MM.1S (cell line): Measurements from ENCODE around the gene FAM163A.

Source experiments
- DNase-seq: peaks from one replicate; pipeline ENCODE4 v3.0.0-alpha.2; 2015
- H2AFZ ChIP-seq: fragments of 300-600 bp; sonication (generic); 2 replicates; pipeline ENCODE4 v1.6.0; 2016; ENCODE audit warnings: antibody characterized with exemption, low read length
- H3F3A ChIP-seq: fragments of 300-600 bp; sonication (generic); 2 replicates; pipeline ENCODE4 v1.6.1; 2016; ENCODE audit warnings: mild to moderate bottlenecking, antibody characterized with exemption, low read length, moderate library complexity, mixed read lengths; ENCODE audit not compliant: insufficient read depth
- H3K27ac ChIP-seq: fragments of 300-600 bp; sonication (generic); 2 replicates; pipeline ENCODE4 v1.5.1; 2016; ENCODE audit warnings: mild to moderate bottlenecking, low read length
- H3K27me3 ChIP-seq: fragments of 300-600 bp; sonication (generic); replicated peaks from 2 replicates; pipeline ENCODE4 v1.6.0; 2016; ENCODE audit warnings: low read length; ENCODE audit not compliant: insufficient read depth
- H3K36me3 ChIP-seq: fragments of 300-600 bp; sonication (generic); replicated peaks from 2 replicates; pipeline ENCODE4 v1.6.1; 2016; ENCODE audit warnings: mild to moderate bottlenecking, low read length, mixed read lengths; ENCODE audit not compliant: insufficient read depth
- H3K4me1 ChIP-seq: fragments of 300-600 bp; sonication (generic); 2 replicates; pipeline ENCODE4 v1.6.1; 2016; ENCODE audit warnings: low read length, mixed read lengths
- H3K4me2 ChIP-seq: fragments of 300-600 bp; sonication (generic); 2 replicates; pipeline ENCODE4 v1.6.0; 2016; ENCODE audit warnings: low read depth, low read length
- H3K4me3 ChIP-seq: fragments of 300-600 bp; sonication (generic); 2 replicates; pipeline ENCODE4 v1.5.1; 2016; ENCODE audit warnings: low read length, mixed read lengths
- H3K79me2 ChIP-seq: fragments of 300-600 bp; sonication (generic); 2 replicates; pipeline ENCODE4 v1.6.1; 2016; ENCODE audit warnings: mixed run types, low read length, mixed read lengths
- H3K9ac ChIP-seq: fragments of 300-600 bp; sonication (generic); 2 replicates; pipeline ENCODE4 v1.6.1; 2016; ENCODE audit warnings: low read length, mixed read lengths
- H3K9me2 ChIP-seq: fragments of 300-600 bp; sonication (generic); replicated peaks from 2 replicates; pipeline ENCODE4 v1.6.1; 2016; ENCODE audit warnings: mild to moderate bottlenecking, low read length, mixed read lengths; ENCODE audit not compliant: insufficient read depth
- H3K9me3 ChIP-seq: fragments of 300-600 bp; sonication (generic); replicated peaks from 2 replicates; pipeline ENCODE4 v1.6.1; 2016; ENCODE audit warnings: mild to moderate bottlenecking, low read length, mixed read lengths; ENCODE audit not compliant: insufficient read depth
- H4K20me1 ChIP-seq: fragments of 300-600 bp; sonication (generic); 2 replicates; pipeline ENCODE4 v1.6.1; 2016; ENCODE audit warnings: mild to moderate bottlenecking, low read length, moderate library complexity, mixed read lengths; ENCODE audit not compliant: insufficient read depth
- CTCF ChIP-seq: fragments of 300-600 bp; sonication (generic); IDR thresholded peaks from 2 replicates; pipeline ENCODE4 v1.5.1; 2016; ENCODE audit warnings: antibody characterized with exemption, low read length, mixed read lengths
- EZH2 ChIP-seq: fragments of 300-600 bp; sonication (generic); optimal IDR thresholded peaks from 2 replicates; pipeline ENCODE3; 2017; ENCODE audit warnings: low read depth, mild to moderate bottlenecking, antibody characterized with exemption, low read length, mixed read lengths
- EZH2phosphoT487 ChIP-seq: fragments of 300-600 bp; sonication (generic); IDR thresholded peaks from 2 replicates; pipeline ENCODE4 v1.6.1; 2018; ENCODE audit warnings: antibody characterized with exemption, low read length

The FAM163A gene

GRCh38 chr1:179775009-179775408 lies 31.9 kb downstream of the FAM163A start:
- H3K27me3 ChIP-seq = no peaks in the 10 kb centered on the region
- no peak overlapping the region for H3K4me3 ChIP-seq
- H3K9ac ChIP-seq = no peak overlapping the region
- H3K4me2 ChIP-seq = no peak overlapping the region
- TF ChIP-seq EZH2 (no peak), EZH2phosphoT487 (no peak), CTCF (no peak)
- H3K36me3 ChIP-seq = no peaks in the 10 kb centered on the region
- no peaks in the 10 kb centered on the region for H3K9me3 ChIP-seq
- H3F3A ChIP-seq = peaks cover 4% of the 10 kb centered on the region; the same call in 1 of the 2 replicates
- no peaks in the 10 kb centered on the region for H4K20me1 ChIP-seq
- no peak for DNase-seq
- no peak overlapping the region for H3K27ac ChIP-seq
- H3K9me2 ChIP-seq = no peaks in the 10 kb centered on the region
- H3K79me2 ChIP-seq = no peaks in the 10 kb centered on the region
- H2AFZ ChIP-seq = no peak overlapping the region
- H3K4me1 ChIP-seq = peaks cover 29% of the 10 kb centered on the region

- H3K79me2 ChIP-seq = no peaks in the 10 kb centered on the region
- no peak overlapping the region for H2AFZ ChIP-seq
- H3K9me3 ChIP-seq = no peaks in the 10 kb centered on the region
- H3K27me3 ChIP-seq = no peaks in the 10 kb centered on the region
- H3K27ac ChIP-seq = no peak overlapping the region
- no peak for DNase-seq
- H3K4me1 ChIP-seq = peaks cover 34% of the 10 kb centered on the region
- no peaks in the 10 kb centered on the region for H3K9me2 ChIP-seq
- no peaks in the 10 kb centered on the region for H3K36me3 ChIP-seq
- no peak overlapping the region for H3K4me3 ChIP-seq
- peaks cover 8% of the 10 kb centered on the region; the same call in 1 of the 2 replicates for H3F3A ChIP-seq
- H3K9ac ChIP-seq = no peak overlapping the region
- no peak for TF ChIP-seq EZH2phosphoT487
- no peak for TF ChIP-seq CTCF
- TF ChIP-seq EZH2 = no peak
- H3K4me2 ChIP-seq = no peak overlapping the region
- no peaks in the 10 kb centered on the region for H4K20me1 ChIP-seq
These were observed 33.7 kb downstream of the FAM163A start for GRCh38 chr1:179776831-179777230.

- Histone ChIP-seq H2AFZ (no peak overlapping the region), H3K27me3 (no peaks in the 10 kb centered on the region), H3F3A (peaks cover 8% of the 10 kb centered on the region; the same call in 1 of the 2 replicates), H3K79me2 (no peaks in the 10 kb centered on the region), H3K4me3 (no peak overlapping the region), H3K27ac (no peak overlapping the region), H3K4me1 (peaks cover 34% of the 10 kb centered on the region), H3K9ac (no peak overlapping the region), H3K9me2 (no peaks in the 10 kb centered on the region), H3K9me3 (no peaks in the 10 kb centered on the region), H3K36me3 (no peaks in the 10 kb centered on the region), H3K4me2 (no peak overlapping the region), H4K20me1 (no peaks in the 10 kb centered on the region)
- TF ChIP-seq EZH2 (no peak), EZH2phosphoT487 (no peak), CTCF (no peak)
- no peak for DNase-seq
These were observed 34.6 kb downstream of the FAM163A start for GRCh38 chr1:179777731-179778130.
